Endothelial cell of umbilical vein (primary cell): Measurements from ENCODE around the gene CEBPA. TPM values are rescaled to one million over a fixed set of nuclear protein-coding genes. Genes with fewer than 3 reads are reported as not detected.
"Not testable (repeated sequence)": the region's sequence is repeated elsewhere in the genome, so short reads cannot be mapped to it uniquely, and the experiment has no call there.

Experiments
- BruUV-seq: library from RNA; stranded (reverse); fragments of 400-500 nt; replicated peaks from 2 replicates; lab custom pipeline; 2021; lab: Mats Ljungman, UMichigan
- CTCF ChIA-PET: fragments of 300-600, 350-600 bp; sonication (Branson Sonifier 250); formaldehyde crosslinking; loops from one replicate; lab custom pipeline; 2021; ENCODE audit warnings: antibody characterized with exemption, inconsistent platforms; lab: Charles Lee
- POLR2A ChIA-PET: fragments of 300-600, 350-600 bp; sonication (Branson Sonifier 250); formaldehyde crosslinking; loops from one replicate; lab custom pipeline; 2021; ENCODE audit warnings: antibody characterized with exemption, inconsistent platforms; lab: Charles Lee
- DNase-seq: peaks from one replicate; pipeline ENCODE4 v3.0.0-alpha.2; 2011; ENCODE audit warnings: low read depth, low spot score
- FAIRE-seq: peaks from 2 replicates; lab custom pipeline; 2011; peaks lifted over from hg19 to GRCh38; lab: Jason Lieb, UNC
- H2AFZ ChIP-seq: 2 replicates; pipeline ENCODE4 v1.6.0; 2012; ENCODE audit warnings: low read depth, low read length, control low read depth, inconsistent platforms
- H3K27ac ChIP-seq: 2 replicates; pipeline ENCODE4 v1.5.1; 2011; ENCODE audit warnings: low read depth, mild to moderate bottlenecking, control low read depth, low read length, moderate library complexity; ENCODE audit not compliant: insufficient read depth
- H3K27me3 ChIP-seq, 2 experiments: 2 replicates each; pipeline versions ENCODE4 v1.6.0 to v1.6.1; 2011; ENCODE audit warnings: low read length in 2 of 2, mixed read lengths in 1 of 2; ENCODE audit not compliant: control insufficient read depth in 2 of 2, insufficient read depth in 2 of 2
- H3K36me3 ChIP-seq, 2 experiments: 2 replicates in 1 of 2; 3 replicates in 1 of 2; pipeline ENCODE4 v1.5.1; 2011; ENCODE audit warnings: low read length in 2 of 2, mild to moderate bottlenecking in 1 of 2, moderate library complexity in 1 of 2; ENCODE audit not compliant: control insufficient read depth in 2 of 2, insufficient read depth in 2 of 2; ENCODE audit errors: extremely low read depth in 1 of 2
- H3K4me1 ChIP-seq: 3 replicates; pipeline ENCODE4 v1.5.1; 2011; ENCODE audit warnings: mild to moderate bottlenecking, low read length; ENCODE audit not compliant: control insufficient read depth, insufficient read depth; ENCODE audit errors: extremely low read depth
- H3K4me2 ChIP-seq: 2 replicates; pipeline ENCODE4 v1.6.1; 2011; ENCODE audit warnings: low read length, control low read depth, mixed read lengths; ENCODE audit not compliant: insufficient read depth
- H3K4me3 ChIP-seq, 3 experiments: fragments of 200-600 bp in 1 of 3; sonication (generic), shearing (Covaris generic) in 1 of 3; replicated peaks in 1 of 3; 2 replicates each; pipeline ENCODE4 v1.5.1; 2011 to 2016; ENCODE audit warnings: control low read depth in 3 of 3, low read length in 3 of 3, mild to moderate bottlenecking in 2 of 3, inconsistent platforms in 1 of 3, low read depth in 1 of 3, moderate library complexity in 1 of 3; ENCODE audit not compliant: insufficient read depth in 1 of 3
- H3K79me2 ChIP-seq: 2 replicates; pipeline ENCODE4 v1.6.0; 2012; ENCODE audit warnings: low read length, inconsistent platforms; ENCODE audit not compliant: control insufficient read depth, insufficient read depth
- H3K9ac ChIP-seq: replicated peaks from 2 replicates; pipeline ENCODE3; 2011; ENCODE audit warnings: low read length, control low read depth; ENCODE audit not compliant: insufficient read depth; ENCODE audit errors: extremely low read depth
- H3K9me1 ChIP-seq: replicated peaks from 3 replicates; pipeline ENCODE4 v1.6.0; 2011; ENCODE audit warnings: mild to moderate bottlenecking, low read length; ENCODE audit not compliant: control insufficient read depth, insufficient read depth; ENCODE audit errors: extremely low read depth
- H3K9me3 ChIP-seq: replicated peaks from 2 replicates; pipeline ENCODE4 v1.5.1; 2012; ENCODE audit warnings: low read length, inconsistent platforms; ENCODE audit not compliant: control insufficient read depth, insufficient read depth
- H4K20me1 ChIP-seq: replicated peaks from 2 replicates; pipeline ENCODE3; 2011; ENCODE audit warnings: mild to moderate bottlenecking, low read length; ENCODE audit not compliant: control insufficient read depth, insufficient read depth; ENCODE audit errors: extremely low read depth
- CTCF ChIP-seq, 2 donors: IDR thresholded peaks; 1 replicate in 1 of 2; 2 replicates in 1 of 2; pipeline ENCODE4 v1.5.1; 2011; ENCODE audit warnings: low read length in 2 of 2, mild to moderate bottlenecking in 2 of 2, moderate library complexity in 2 of 2, control low read depth in 1 of 2, inconsistent platforms in 1 of 2, low read depth in 1 of 2; ENCODE audit not compliant: insufficient read depth in 1 of 2; ENCODE audit errors: extremely low read depth in 1 of 2
- EZH2 ChIP-seq: IDR thresholded peaks from 2 replicates; pipeline ENCODE4 v1.6.1; 2012; ENCODE audit warnings: borderline replicate concordance, low read depth, mild to moderate bottlenecking, moderate library complexity, low read length, inconsistent platforms; ENCODE audit not compliant: severe bottlenecking
- FOS ChIP-seq: IDR thresholded peaks from 2 replicates; pipeline ENCODE4 v1.6.1; 2011; ENCODE audit warnings: mild to moderate bottlenecking, low read length, moderate library complexity, borderline replicate concordance; ENCODE audit not compliant: insufficient read depth
- GATA2 ChIP-seq: IDR thresholded peaks from 2 replicates; pipeline ENCODE4 v1.7.0; 2011; ENCODE audit warnings: low read depth, mild to moderate bottlenecking, moderate library complexity, mixed read lengths, low read length; ENCODE audit not compliant: insufficient read length, insufficient read depth
- JUN ChIP-seq: IDR thresholded peaks from 2 replicates; pipeline ENCODE4 v1.6.1; 2011; ENCODE audit warnings: borderline replicate concordance, low read depth; ENCODE audit not compliant: insufficient read length, insufficient read depth
- MYC ChIP-seq: IDR thresholded peaks from one replicate; pipeline ENCODE4 v1.6.1; 2011; ENCODE audit warnings: mild to moderate bottlenecking, low read depth, low read length
- POLR2A ChIP-seq: IDR thresholded peaks from 2 replicates; pipeline ENCODE4 v1.6.1; 2012; ENCODE audit warnings: low read depth, mild to moderate bottlenecking, control low read depth, low read length
- POLR2AphosphoS5 ChIP-seq: IDR thresholded peaks from 2 replicates; pipeline ENCODE4 v1.6.1; 2012; ENCODE audit warnings: low read depth, mild to moderate bottlenecking, control low read depth, low read length, moderate library complexity; ENCODE audit not compliant: insufficient read depth
- dilution Hi-C: fragments of 300-500 bp; cut with MboI; formaldehyde crosslinking; loops from one replicate; pipeline ENCODE4 v1.15.0; 2019; ENCODE audit warnings: low sequenced_read_pairs; ENCODE audit not compliant: extremely low pct_ligation_motif_present
- intact Hi-C: fragments of 100-400 bp; cut with micrococcal nuclease; formaldehyde crosslinking; loops from one replicate; pipeline ENCODE4 v1.10.0; 2022
- polyA plus RNA-seq, 4 experiments: library from polyadenylated mRNA; depleted of rRNA in 3 of 4; stranded (reverse) in 3 of 4; unstranded in 1 of 4; fragments of >200 nt; gene quantifications; 2 replicates each; pipeline versions ENCODE4 v1.2.1 to v1.2.3, GENCODE V29; 2011 to 2012; ENCODE audit warnings: missing spikeins in 1 of 4
- total RNA-seq: library from RNA; stranded (reverse); gene quantifications from 2 replicates; pipeline ENCODE4 v1.2.3, GENCODE V29; 2021
- TF ChIP-seq, protein P1 (sequence below): IDR thresholded peaks from 2 replicates; pipeline ENCODE4 v1.6.1; 2011; ENCODE audit not compliant: insufficient read depth, insufficient read length

Gene CEBPA
- total and polyA plus RNA-seq, 2 donors (not counting 3 experiments of a cell fraction or from before 2014, with no cell fraction given): 0.06 TPM; not detected in 1

DNA sequence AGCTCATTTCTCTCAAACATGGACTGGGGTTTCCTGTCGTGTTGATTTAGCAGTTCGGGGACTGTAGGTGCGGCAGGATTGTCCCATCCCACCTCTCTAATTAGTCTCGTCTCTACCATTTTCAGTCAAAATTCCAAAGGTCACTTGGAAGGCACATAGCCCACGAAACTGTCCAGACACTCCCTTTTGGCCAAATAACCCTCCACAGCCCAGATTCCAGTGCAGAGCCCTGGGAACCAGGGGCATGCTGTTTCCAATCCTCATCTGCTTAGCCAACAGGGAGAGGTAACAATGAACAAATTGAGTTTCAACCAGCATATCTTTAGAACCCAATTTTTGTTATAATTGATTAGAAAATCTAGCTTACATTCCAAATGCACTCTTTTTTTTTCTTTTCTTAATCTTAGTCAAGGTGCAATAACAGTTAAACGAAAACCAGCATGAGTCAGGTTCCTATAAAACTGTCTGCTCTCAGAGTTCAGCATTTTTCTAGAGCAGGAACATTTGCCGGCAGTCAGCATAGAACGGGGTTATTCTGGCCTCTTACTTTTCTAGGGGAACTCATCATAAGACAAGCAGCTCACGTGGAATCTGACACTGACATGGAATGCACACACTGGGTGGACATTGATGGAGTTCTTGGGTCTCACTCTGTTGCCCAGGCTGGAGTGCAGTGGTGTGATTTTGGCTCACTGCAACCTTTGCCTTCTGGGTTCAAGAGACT lies 14.4 kb upstream of the CEBPA start:
- POLR2A ChIA-PET: no interaction called here
- no peak overlapping the region for H3K4me2 ChIP-seq
- no peaks in the 10 kb centered on the region for H4K20me1 ChIP-seq
- no peaks in the 10 kb centered on the region for H3K9me1 ChIP-seq
- DNase-seq (no peak), FAIRE-seq (no peak)
- H3K79me2 ChIP-seq: no peaks in the 10 kb centered on the region
- peaks cover 0 to 2% of the 10 kb centered on the region in 2 experiments for H3K27me3 ChIP-seq
- H3K36me3 ChIP-seq: no peaks in the 10 kb centered on the region
- H3K4me1 ChIP-seq: no peaks in the 10 kb centered on the region
- no peak overlapping the region for H3K4me3 ChIP-seq
- no TSS peak for BruUV-seq
- no peaks in the 10 kb centered on the region for H3K9me3 ChIP-seq
- intact Hi-C loops: no loop called here
- dilution Hi-C loops: no loop called here
- CTCF ChIA-PET: interaction anchor here (0.8 to 1.3 kb wide), 2 partner anchors 13 to 132 kb away, joined by 3 to 4 read pairs; no protein-coding TSS in a partner anchor
- TF ChIP-seq POLR2A (no peak), FOS (no peak), EZH2 (no peak), CTCF (IDR thresholded peaks at IDR 0.05; ENCODE audit: extremely low read depth in 1 of 2, insufficient read depth in 1 of 2, low read depth in 1 of 2, low read length in 2 of 2) (no peak), MYC (no peak), JUN (no peak), POLR2AphosphoS5 (no peak), GATA2 (no peak)
- TF ChIP-seq, protein P1, sequence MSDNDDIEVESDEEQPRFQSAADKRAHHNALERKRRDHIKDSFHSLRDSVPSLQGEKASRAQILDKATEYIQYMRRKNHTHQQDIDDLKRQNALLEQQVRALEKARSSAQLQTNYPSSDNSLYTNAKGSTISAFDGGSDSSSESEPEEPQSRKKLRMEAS: no peak
- no peak overlapping the region for H3K27ac ChIP-seq
- no peak overlapping the region for H3K9ac ChIP-seq
- H2AFZ ChIP-seq: no peak overlapping the region

DNA sequence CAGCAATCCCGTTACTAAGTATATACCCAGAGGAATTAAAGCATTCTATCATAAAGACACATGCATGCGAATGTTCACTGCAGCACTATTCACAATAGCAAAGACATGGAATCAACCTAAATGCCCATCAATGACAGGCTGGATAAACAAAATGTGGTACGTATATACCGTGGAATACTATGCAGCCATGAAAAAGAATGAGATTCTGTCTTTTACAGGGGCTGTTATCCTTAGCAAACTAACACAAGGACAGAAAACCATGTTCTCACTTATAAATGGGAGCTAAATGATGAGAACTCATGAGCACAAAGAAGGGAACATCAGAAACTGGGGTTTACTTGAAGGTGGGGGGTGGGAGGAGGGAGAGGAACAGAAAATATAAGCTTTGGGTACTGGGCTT lies 10.5 kb upstream of the CEBPA start:
- H3K4me3 ChIP-seq, H3K4me1 ChIP-seq, dilution Hi-C loops, H3K79me2 ChIP-seq, H4K20me1 ChIP-seq, H3K9me1 ChIP-seq, H2AFZ ChIP-seq, H3K27me3 ChIP-seq, H3K36me3 ChIP-seq, H3K4me2 ChIP-seq, H3K9me3 ChIP-seq, intact Hi-C loops, H3K27ac ChIP-seq, BruUV-seq, DNase-seq, H3K9ac ChIP-seq, POLR2A ChIA-PET, FAIRE-seq: not testable (repeated sequence)
- CTCF ChIA-PET: interaction anchor here (1.1 kb wide), 1 partner anchor 57 kb away, joined by 3 read pairs; no protein-coding TSS in a partner anchor
